SU-DHL-6 (cell line): ENCODE data around the gene POU2AF2.

Experiments
- EZH2phosphoT487 ChIP-seq: fragments of 200-600 bp; sonication (generic), shearing (Covaris generic); conservative IDR thresholded peaks from 2 replicates; pipeline ENCODE4 v1.6.1; 2018; ENCODE audit warnings: mild to moderate bottlenecking, antibody characterized with exemption, low read length, moderate library complexity, mixed read lengths
- TF ChIP-seq, protein P1 (sequence below): fragments of 200-600 bp; sonication (generic); IDR thresholded peaks from one replicate; pipeline ENCODE4 v1.5.1; 2017; ENCODE audit warnings: antibody characterized with exemption, mild to moderate bottlenecking, low read length, moderate library complexity; ENCODE audit not compliant: insufficient read depth, poor library complexity, severe bottlenecking

DNA sequence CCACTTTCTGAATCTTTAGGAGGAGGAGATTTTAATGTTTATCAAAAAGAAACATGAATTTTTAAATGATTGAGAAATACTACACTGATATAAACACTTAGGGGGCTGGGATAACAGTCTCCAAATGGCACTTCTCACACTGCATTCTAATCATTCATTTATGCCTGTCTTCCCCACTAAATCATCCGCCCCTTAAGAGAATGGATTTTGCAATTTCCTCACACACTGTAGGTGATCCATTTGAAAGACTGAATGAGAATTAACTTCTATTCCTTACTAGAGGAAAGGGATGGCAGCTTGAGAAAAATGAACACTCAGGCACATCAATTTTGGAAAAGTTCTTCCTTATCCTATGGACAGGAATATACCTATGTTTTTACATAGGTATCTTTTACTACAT, 7.6 kb upstream of the POU2AF2 start:
- TF ChIP-seq, protein P1, sequence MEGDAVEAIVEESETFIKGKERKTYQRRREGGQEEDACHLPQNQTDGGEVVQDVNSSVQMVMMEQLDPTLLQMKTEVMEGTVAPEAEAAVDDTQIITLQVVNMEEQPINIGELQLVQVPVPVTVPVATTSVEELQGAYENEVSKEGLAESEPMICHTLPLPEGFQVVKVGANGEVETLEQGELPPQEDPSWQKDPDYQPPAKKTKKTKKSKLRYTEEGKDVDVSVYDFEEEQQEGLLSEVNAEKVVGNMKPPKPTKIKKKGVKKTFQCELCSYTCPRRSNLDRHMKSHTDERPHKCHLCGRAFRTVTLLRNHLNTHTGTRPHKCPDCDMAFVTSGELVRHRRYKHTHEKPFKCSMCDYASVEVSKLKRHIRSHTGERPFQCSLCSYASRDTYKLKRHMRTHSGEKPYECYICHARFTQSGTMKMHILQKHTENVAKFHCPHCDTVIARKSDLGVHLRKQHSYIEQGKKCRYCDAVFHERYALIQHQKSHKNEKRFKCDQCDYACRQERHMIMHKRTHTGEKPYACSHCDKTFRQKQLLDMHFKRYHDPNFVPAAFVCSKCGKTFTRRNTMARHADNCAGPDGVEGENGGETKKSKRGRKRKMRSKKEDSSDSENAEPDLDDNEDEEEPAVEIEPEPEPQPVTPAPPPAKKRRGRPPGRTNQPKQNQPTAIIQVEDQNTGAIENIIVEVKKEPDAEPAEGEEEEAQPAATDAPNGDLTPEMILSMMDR = no peak
- no peak for TF ChIP-seq EZH2phosphoT487
